Ascending aorta (tissue), 2 donors: ENCODE results near the gene FBXO40. TPM values are rescaled to one million over a fixed set of nuclear protein-coding genes. Genes with fewer than 3 reads are reported as not detected.
"Not testable (repeated sequence)": the region's sequence is repeated elsewhere in the genome, so short reads cannot be mapped to it uniquely, and the experiment has no call there.

Experiments
- DNase-seq, 2 donors: peaks; one replicate each; pipeline ENCODE4 v3.0.0-alpha.2; 2019; ENCODE audit warnings: low spot score in 2 of 2
- H3K27ac ChIP-seq, 2 donors: fragments of 200-600 bp; sonication (generic); one replicate each; pipeline ENCODE4 v1.5.1; 2016 to 2017; ENCODE audit warnings: mild to moderate bottlenecking in 1 of 2
- H3K27me3 ChIP-seq: fragments of 200-600 bp; sonication (generic); one replicate; pipeline ENCODE4 v1.5.1; 2017
- H3K36me3 ChIP-seq, 2 donors: fragments of 200-600 bp; sonication (generic); one replicate each; pipeline ENCODE4 v1.5.1; 2016
- H3K4me1 ChIP-seq, 2 donors: fragments of 200-600 bp; sonication (generic); one replicate each; pipeline ENCODE4 v1.5.1; 2016 to 2017; ENCODE audit warnings: mild to moderate bottlenecking in 1 of 2
- H3K4me3 ChIP-seq, 2 donors: fragments of 200-600 bp; sonication (generic); one replicate each; pipeline ENCODE4 v1.5.1; 2016 to 2017; ENCODE audit warnings: mild to moderate bottlenecking in 1 of 2
- H3K9me3 ChIP-seq, 2 donors: fragments of 200-600 bp; sonication (generic); one replicate each; pipeline ENCODE4 v1.5.1; 2016
- intact Hi-C: fragments of 100-400 bp; cut with DNase I; formaldehyde crosslinking; loops from one replicate; pipeline ENCODE4 v1.15.1; 2023
- total RNA-seq: library from RNA; depleted of rRNA; stranded (reverse); fragments of >200 nt; gene quantifications from one replicate; pipeline ENCODE4 v1.1.0, GENCODE V29; 2016
- TF ChIP-seq, protein P1 (sequence below), 3 experiments: fragments of 200-600 bp in 2 of 3; fragments of 450-650 bp in 1 of 3; sonication (generic) in 2 of 3; IDR thresholded peaks; one replicate each; pipeline ENCODE4 v1.5.1; 2016 to 2019; ENCODE audit warnings: antibody characterized with exemption in 3 of 3, mild to moderate bottlenecking in 1 of 3, moderate library complexity in 1 of 3

The FBXO40 gene
- total RNA-seq, 1 donor from 2014 or later: not detected

GRCh38 chr3:121584418-121584817 is 8.8 kb upstream of the FBXO40 start:
- intact Hi-C loops: no loop called here
- no peaks in the 10 kb centered on the region for H3K27me3 ChIP-seq
- no peaks in the 10 kb centered on the region for H3K36me3 ChIP-seq
- no peak for DNase-seq
- TF ChIP-seq, protein P1, sequence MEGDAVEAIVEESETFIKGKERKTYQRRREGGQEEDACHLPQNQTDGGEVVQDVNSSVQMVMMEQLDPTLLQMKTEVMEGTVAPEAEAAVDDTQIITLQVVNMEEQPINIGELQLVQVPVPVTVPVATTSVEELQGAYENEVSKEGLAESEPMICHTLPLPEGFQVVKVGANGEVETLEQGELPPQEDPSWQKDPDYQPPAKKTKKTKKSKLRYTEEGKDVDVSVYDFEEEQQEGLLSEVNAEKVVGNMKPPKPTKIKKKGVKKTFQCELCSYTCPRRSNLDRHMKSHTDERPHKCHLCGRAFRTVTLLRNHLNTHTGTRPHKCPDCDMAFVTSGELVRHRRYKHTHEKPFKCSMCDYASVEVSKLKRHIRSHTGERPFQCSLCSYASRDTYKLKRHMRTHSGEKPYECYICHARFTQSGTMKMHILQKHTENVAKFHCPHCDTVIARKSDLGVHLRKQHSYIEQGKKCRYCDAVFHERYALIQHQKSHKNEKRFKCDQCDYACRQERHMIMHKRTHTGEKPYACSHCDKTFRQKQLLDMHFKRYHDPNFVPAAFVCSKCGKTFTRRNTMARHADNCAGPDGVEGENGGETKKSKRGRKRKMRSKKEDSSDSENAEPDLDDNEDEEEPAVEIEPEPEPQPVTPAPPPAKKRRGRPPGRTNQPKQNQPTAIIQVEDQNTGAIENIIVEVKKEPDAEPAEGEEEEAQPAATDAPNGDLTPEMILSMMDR (IDR thresholded peaks at IDR 0.05): no peak
- no peak overlapping the region for H3K4me3 ChIP-seq
- H3K4me1 ChIP-seq: no peaks in the 10 kb centered on the region
- no peaks in the 10 kb centered on the region for H3K9me3 ChIP-seq
- H3K27ac ChIP-seq: no peak overlapping the region

DNA sequence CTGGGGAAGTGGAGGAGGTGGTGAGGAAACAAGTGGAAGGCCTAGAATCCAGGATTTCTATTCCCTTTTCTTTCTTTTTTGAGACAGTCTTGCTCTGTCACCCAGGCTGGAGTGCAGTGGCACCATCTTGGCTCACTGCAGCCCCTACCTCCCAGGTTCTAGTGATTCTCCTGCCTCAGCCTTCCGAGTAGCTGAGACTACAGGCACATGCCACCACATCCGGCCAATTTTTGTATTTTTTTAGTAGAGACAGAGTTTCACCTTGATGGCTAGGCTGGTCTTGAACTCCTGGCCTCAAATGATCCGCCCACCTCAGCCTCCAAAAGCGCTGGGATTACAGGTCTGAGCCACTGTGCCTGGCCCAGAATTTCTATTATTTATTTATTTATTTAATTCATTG is 627 bp downstream of the FBXO40 start:
- H3K36me3 ChIP-seq, intact Hi-C loops, H3K27me3 ChIP-seq, DNase-seq, H3K4me1 ChIP-seq, H3K9me3 ChIP-seq, H3K27ac ChIP-seq, H3K4me3 ChIP-seq: not testable (repeated sequence)

DNA sequence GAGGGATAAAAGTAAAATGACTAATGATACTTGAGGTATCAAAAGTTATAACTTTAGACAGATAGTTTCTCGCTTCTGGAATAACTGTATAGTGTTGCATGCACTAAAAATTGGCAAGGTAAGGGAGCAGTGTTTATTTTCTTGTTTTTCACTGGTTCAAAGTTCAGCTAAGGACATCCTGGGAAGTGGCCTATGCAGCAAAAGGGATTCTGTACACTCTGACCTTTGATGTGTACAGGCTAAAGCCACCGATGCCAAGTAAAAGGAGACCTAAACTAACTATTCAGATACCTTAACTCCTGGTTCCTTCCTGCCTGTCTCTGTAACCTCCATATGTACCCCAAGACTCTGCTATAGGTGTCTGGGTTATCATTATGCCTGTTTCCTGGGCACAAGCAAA is 1.7 kb downstream of the FBXO40 start:
- TF ChIP-seq, protein P1 (IDR thresholded peaks at IDR 0.05): no peak
- no peaks in the 10 kb centered on the region for H3K27me3 ChIP-seq
- peaks cover 0 to 4% of the 10 kb centered on the region in 2 donors for H3K4me1 ChIP-seq
- H3K36me3 ChIP-seq: no peaks in the 10 kb centered on the region
- H3K27ac ChIP-seq: no peak overlapping the region
- no peaks in the 10 kb centered on the region for H3K9me3 ChIP-seq
- no peak overlapping the region for H3K4me3 ChIP-seq
- no peak for DNase-seq
- intact Hi-C loops: no loop called here

GRCh38 chr3:121595765-121596406 is 2.7 kb downstream of the FBXO40 start:
- Histone ChIP-seq H3K36me3 (no peaks in the 10 kb centered on the region), H3K4me3 (no peak overlapping the region), H3K9me3 (no peaks in the 10 kb centered on the region), H3K27ac (no peak overlapping the region), H3K27me3 (no peaks in the 10 kb centered on the region), H3K4me1 (peaks cover 0 to 4% of the 10 kb centered on the region in 2 donors)
- TF ChIP-seq, protein P1 (IDR thresholded peaks at IDR 0.05): no peak
- intact Hi-C loops: no loop called here
- DNase-seq: no peak

GRCh38 chr3:121598564-121598963 is 5.4 kb downstream of the FBXO40 start:
- H3K4me1 ChIP-seq: no peaks in the 10 kb centered on the region
- H3K27me3 ChIP-seq: no peaks in the 10 kb centered on the region
- no peak overlapping the region for H3K4me3 ChIP-seq
- no peak overlapping the region for H3K27ac ChIP-seq
- no peaks in the 10 kb centered on the region for H3K36me3 ChIP-seq
- no peaks in the 10 kb centered on the region for H3K9me3 ChIP-seq
- DNase-seq: no peak
- TF ChIP-seq, protein P1 (IDR thresholded peaks at IDR 0.05): no peak
- intact Hi-C loops: no loop called here

DNA sequence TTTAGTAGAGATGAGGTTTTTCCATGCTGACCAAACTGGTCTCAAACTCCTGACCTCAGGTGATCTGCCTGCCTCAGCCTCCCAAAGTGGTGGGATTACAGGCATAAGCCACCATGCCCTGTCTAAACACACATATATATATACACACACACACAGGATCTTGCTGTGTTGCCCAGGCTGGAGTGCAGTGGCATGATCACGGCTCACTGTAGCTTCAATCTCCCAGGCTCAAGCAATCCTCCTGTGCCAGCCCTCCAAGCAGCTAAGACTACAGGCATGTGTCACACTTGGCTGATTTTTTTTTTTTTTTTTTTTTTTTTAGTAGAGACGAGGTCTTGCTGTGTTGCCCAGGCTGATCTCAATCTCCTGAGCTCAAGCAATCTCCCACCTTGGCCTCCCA is 6.7 kb downstream of the FBXO40 start:
- H3K4me1 ChIP-seq, DNase-seq, H3K4me3 ChIP-seq, H3K36me3 ChIP-seq, H3K9me3 ChIP-seq, H3K27ac ChIP-seq, H3K27me3 ChIP-seq, intact Hi-C loops: not testable (repeated sequence)
